Keratinocyte (primary cell): ENCODE measurements around the gene MAP1S. TPM values are rescaled to one million over a fixed set of nuclear protein-coding genes. Genes with fewer than 3 reads are reported as not detected.

Experiments used
- DNase-seq: peaks from one replicate; pipeline ENCODE4 v3.0.0-alpha.2; 2011; ENCODE audit warnings: low read depth, missing footprints, low spot score
- FAIRE-seq: peaks from 2 replicates; lab custom pipeline; 2011; peaks lifted over from hg19 to GRCh38; lab: Jason Lieb, UNC
- H2AFZ ChIP-seq: 2 replicates; pipeline ENCODE4 v1.6.0; 2012; ENCODE audit warnings: low read length, control low read depth, inconsistent platforms; ENCODE audit not compliant: control insufficient read depth
- H3K27ac ChIP-seq: 2 replicates; pipeline ENCODE4 v1.5.1; 2011; ENCODE audit warnings: low read length; ENCODE audit not compliant: control insufficient read depth, insufficient read depth
- H3K27me3 ChIP-seq: 3 replicates; pipeline ENCODE4 v1.6.0; 2011; ENCODE audit warnings: low read length; ENCODE audit not compliant: control insufficient read depth, insufficient read depth; ENCODE audit errors: extremely low read depth
- H3K36me3 ChIP-seq, 2 experiments: 2 replicates in 1 of 2; 3 replicates in 1 of 2; pipeline ENCODE4 v1.5.1; 2011; ENCODE audit warnings: low read length in 2 of 2, mild to moderate bottlenecking in 1 of 2; ENCODE audit not compliant: control insufficient read depth in 2 of 2, insufficient read depth in 2 of 2; ENCODE audit errors: extremely low read depth in 1 of 2
- H3K4me1 ChIP-seq: 3 replicates; pipeline ENCODE4 v1.5.1; 2011; ENCODE audit warnings: low read length; ENCODE audit not compliant: control insufficient read depth, insufficient read depth; ENCODE audit errors: extremely low read depth
- H3K4me2 ChIP-seq: 3 replicates; pipeline ENCODE4 v1.6.0; 2011; ENCODE audit warnings: low read depth, low read length; ENCODE audit not compliant: control insufficient read depth, insufficient read depth; ENCODE audit errors: extremely low read depth
- H3K4me3 ChIP-seq, 3 experiments: fragments of 200-600 bp in 1 of 3; sonication (generic) in 1 of 3; 2 replicates in 2 of 3; 3 replicates in 1 of 3; pipeline ENCODE4 v1.5.1; 2011 to 2016; ENCODE audit warnings: low read length in 3 of 3, mild to moderate bottlenecking in 3 of 3, control low read depth in 2 of 3, inconsistent platforms in 1 of 3, low read depth in 1 of 3, mixed read lengths in 1 of 3, mixed run types in 1 of 3, moderate library complexity in 1 of 3; ENCODE audit not compliant: control insufficient read depth in 2 of 3, insufficient read depth in 2 of 3; ENCODE audit errors: extremely low read depth in 1 of 3
- H3K79me2 ChIP-seq: 2 replicates; pipeline ENCODE4 v1.6.0; 2012; ENCODE audit warnings: low read length; ENCODE audit not compliant: control insufficient read depth, insufficient read depth
- H3K9ac ChIP-seq: 3 replicates; pipeline ENCODE4 v1.6.0; 2011; ENCODE audit warnings: low read length; ENCODE audit not compliant: control insufficient read depth, insufficient read depth; ENCODE audit errors: extremely low read depth
- H3K9me1 ChIP-seq: 3 replicates; pipeline ENCODE4 v1.6.0; 2011; ENCODE audit warnings: low read length; ENCODE audit not compliant: control insufficient read depth, insufficient read depth; ENCODE audit errors: extremely low read depth
- H3K9me3 ChIP-seq: 2 replicates; pipeline ENCODE4 v1.5.1; 2012; ENCODE audit warnings: low read depth, low read length; ENCODE audit not compliant: control insufficient read depth
- H4K20me1 ChIP-seq: 3 replicates; pipeline ENCODE4 v1.6.0; 2011; ENCODE audit warnings: low read length; ENCODE audit not compliant: control insufficient read depth, insufficient read depth; ENCODE audit errors: extremely low read depth
- EZH2 ChIP-seq: IDR thresholded peaks from one replicate; pipeline ENCODE4 v1.6.1; 2012; ENCODE audit warnings: inconsistent platforms, mild to moderate bottlenecking, low read length, moderate library complexity
- dilution Hi-C: fragments of 300-500 bp; cut with MboI; formaldehyde crosslinking; loops from one replicate; pipeline ENCODE4 v1.7.0; 2020; ENCODE audit warnings: low sequenced_read_pairs; ENCODE audit not compliant: extremely low pct_ligation_motif_present
- polyA plus RNA-seq, 5 experiments: library from polyadenylated mRNA; depleted of rRNA in 3 of 5; stranded (reverse) in 3 of 5; stranded (forward) in 1 of 5; unstranded in 1 of 5; fragments of >200 nt; gene quantifications; 1 replicate in 1 of 5; 2 replicates in 3 of 5; 3 replicates in 1 of 5; pipeline versions ENCODE4 v1.2.1 to v1.2.3, GENCODE V29; 2011 to 2012; ENCODE audit warnings: missing spikeins in 2 of 5, low read depth in 1 of 5, low replicate concordance in 1 of 5
- TF ChIP-seq, protein P1 (sequence below), 3 experiments: IDR thresholded peaks in 1 of 3; conservative IDR thresholded peaks in 1 of 3; optimal IDR thresholded peaks in 1 of 3; 2 replicates in 2 of 3; 3 replicates in 1 of 3; pipeline versions ENCODE3 to v1.5.1; 2011; ENCODE audit warnings: low read length in 3 of 3, mild to moderate bottlenecking in 3 of 3, moderate library complexity in 2 of 3, control low read depth in 1 of 3, inconsistent platforms in 1 of 3; ENCODE audit not compliant: insufficient read depth in 2 of 3; ENCODE audit errors: extremely low read depth in 1 of 3

MAP1S gene
- polyA plus RNA-seq, 1 donor (not counting 4 experiments of a cell fraction or from before 2014, with no cell fraction given) = 3.7 TPM

- Histone ChIP-seq H3K4me2 (no peak overlapping the region), H4K20me1 (no peaks in the 10 kb centered on the region), H3K36me3 (no peaks in the 10 kb centered on the region), H3K79me2 (no peaks in the 10 kb centered on the region), H3K4me3 (no peak overlapping the region), H3K9ac (no peak overlapping the region), H3K9me1 (no peaks in the 10 kb centered on the region), H3K27ac (no peak overlapping the region), H3K27me3 (no peaks in the 10 kb centered on the region), H2AFZ (no peak overlapping the region), H3K9me3 (no peaks in the 10 kb centered on the region), H3K4me1 (peaks cover 3% of the 10 kb centered on the region)
- DNase-seq (no peak), FAIRE-seq (no peak)
- TF ChIP-seq, protein P1, sequence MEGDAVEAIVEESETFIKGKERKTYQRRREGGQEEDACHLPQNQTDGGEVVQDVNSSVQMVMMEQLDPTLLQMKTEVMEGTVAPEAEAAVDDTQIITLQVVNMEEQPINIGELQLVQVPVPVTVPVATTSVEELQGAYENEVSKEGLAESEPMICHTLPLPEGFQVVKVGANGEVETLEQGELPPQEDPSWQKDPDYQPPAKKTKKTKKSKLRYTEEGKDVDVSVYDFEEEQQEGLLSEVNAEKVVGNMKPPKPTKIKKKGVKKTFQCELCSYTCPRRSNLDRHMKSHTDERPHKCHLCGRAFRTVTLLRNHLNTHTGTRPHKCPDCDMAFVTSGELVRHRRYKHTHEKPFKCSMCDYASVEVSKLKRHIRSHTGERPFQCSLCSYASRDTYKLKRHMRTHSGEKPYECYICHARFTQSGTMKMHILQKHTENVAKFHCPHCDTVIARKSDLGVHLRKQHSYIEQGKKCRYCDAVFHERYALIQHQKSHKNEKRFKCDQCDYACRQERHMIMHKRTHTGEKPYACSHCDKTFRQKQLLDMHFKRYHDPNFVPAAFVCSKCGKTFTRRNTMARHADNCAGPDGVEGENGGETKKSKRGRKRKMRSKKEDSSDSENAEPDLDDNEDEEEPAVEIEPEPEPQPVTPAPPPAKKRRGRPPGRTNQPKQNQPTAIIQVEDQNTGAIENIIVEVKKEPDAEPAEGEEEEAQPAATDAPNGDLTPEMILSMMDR (optimal IDR thresholded peaks at IDR 0.05 in 1 of 3, IDR thresholded peaks at IDR 0.05 in 1 of 3, conservative IDR thresholded peaks at IDR 0.05 in 1 of 3; ENCODE audit: extremely low read depth in 1 of 3, insufficient read depth in 2 of 3, low read length in 3 of 3) = no peak
- dilution Hi-C loops = no loop called here
Observed at GRCh38 chr19:17770613-17771012, 51.3 kb downstream of the MAP1S start.

GRCh38 chr19:17772172-17772571 is 52.9 kb downstream of the MAP1S start:
- H3K27ac ChIP-seq = no peak overlapping the region
- no peaks in the 10 kb centered on the region for H4K20me1 ChIP-seq
- no peaks in the 10 kb centered on the region for H3K9me1 ChIP-seq
- H3K9me3 ChIP-seq = no peaks in the 10 kb centered on the region
- no peak overlapping the region for H2AFZ ChIP-seq
- H3K9ac ChIP-seq = no peak overlapping the region
- TF ChIP-seq, protein P1 (optimal IDR thresholded peaks at IDR 0.05 in 1 of 3, IDR thresholded peaks at IDR 0.05 in 1 of 3, conservative IDR thresholded peaks at IDR 0.05 in 1 of 3; ENCODE audit: extremely low read depth in 1 of 3, insufficient read depth in 2 of 3, low read length in 3 of 3) = no peak
- no peak for TF ChIP-seq EZH2
- dilution Hi-C loops = no loop called here
- H3K4me1 ChIP-seq = no peaks in the 10 kb centered on the region
- no peaks in the 10 kb centered on the region for H3K79me2 ChIP-seq
- no peaks in the 10 kb centered on the region for H3K36me3 ChIP-seq
- DNase-seq (no peak), FAIRE-seq (no peak)
- no peak overlapping the region for H3K4me3 ChIP-seq
- peaks cover 5% of the 10 kb centered on the region for H3K27me3 ChIP-seq
- no peak overlapping the region for H3K4me2 ChIP-seq
